GM18511 (cell line): Measurements from ENCODE around the gene SLX9.
"Not testable (repeated sequence)": the region's sequence is repeated elsewhere in the genome, so short reads cannot be mapped to it uniquely, and the experiment has no call there.

Source experiments
- ATAC-seq: cut with Tn5 transposase; IDR thresholded peaks from one replicate; pipeline ENCODE4 v1.9.1; 2021; ENCODE audit warnings: mild to moderate bottlenecking, moderate library complexity; ENCODE audit not compliant: unreplicated experiment

Gene SLX9

DNA sequence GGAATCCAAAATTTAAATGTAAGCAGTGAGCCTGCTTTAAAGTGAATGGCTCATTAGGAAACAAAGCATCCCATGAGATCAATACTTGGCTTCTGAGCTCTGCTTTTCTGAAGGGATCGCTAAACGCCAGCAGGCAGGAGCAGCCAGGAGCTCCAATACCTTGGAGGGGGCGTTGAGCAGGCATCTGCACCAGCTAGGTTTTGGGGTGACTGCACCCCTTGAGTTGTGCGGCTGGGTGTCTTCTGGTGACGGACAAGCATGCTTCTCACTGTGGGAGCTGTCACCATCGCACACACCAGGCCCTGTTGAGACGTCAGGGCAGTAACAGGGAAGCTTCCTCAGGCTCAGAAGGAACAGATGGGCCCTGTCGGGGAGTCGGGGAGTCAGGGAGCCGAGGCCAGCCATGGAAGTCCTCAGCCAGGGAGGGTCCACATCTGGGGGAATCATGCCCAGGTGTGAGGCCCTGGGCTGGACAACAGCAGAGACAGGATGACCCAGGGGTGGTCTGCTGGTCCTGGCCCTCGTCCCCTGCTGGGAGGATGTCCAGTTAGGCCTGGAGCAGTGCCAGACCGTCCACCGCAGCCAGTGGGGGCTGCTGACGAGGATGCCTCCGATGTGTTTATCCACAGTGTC lies 76.7 kb downstream of the SLX9 start:
- no peak for ATAC-seq

GRCh38 chr21:45017039-45017960 lies 77.5 kb downstream of the SLX9 start:
- ATAC-seq = no peak

DNA sequence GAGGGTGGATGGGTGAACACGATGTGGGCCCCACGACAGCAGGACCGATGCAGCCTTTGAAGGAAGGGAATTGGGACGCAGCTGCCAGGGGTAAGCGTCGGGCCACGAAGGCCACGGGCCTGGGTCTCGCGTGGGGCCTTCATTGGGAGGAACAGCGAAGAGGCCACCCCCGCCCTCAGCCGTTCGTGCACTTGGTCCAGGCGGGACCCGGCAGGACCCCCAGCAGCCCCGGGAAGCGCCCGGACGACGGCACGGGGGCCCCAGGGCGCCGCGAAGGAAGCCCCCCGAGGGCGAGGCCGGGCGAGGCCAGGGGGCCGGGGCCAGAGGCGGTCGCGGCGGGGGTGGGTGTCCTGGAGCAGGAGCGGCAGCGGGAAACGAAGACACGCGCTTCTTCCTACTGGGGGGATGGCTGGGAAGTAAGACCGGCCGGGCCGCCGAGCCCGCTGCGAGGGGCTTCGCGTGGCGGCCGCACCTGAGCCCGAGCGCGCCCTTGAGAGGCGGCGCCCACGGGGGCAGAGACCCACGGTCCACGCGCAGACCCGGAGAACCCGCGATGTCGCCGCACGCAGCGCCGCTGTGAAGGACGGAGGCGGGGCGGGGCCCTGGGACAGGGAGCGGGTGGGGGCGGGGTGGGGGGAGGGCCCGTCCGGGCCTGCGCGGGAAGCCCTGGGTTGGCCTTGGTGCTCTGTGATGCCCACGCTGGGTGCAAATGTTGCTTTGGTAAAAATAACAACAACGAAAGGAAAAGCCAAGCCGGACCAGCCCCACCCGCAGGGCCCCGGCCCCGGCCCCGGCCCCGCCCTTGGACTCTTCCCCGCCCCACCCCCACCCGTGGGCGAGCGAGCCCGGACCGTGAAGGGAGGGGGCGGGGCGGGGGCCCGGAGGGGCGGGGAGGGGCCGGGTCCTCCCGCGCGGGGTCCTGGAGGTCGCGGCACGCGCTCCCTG lies 78.6 kb downstream of the SLX9 start:
- ATAC-seq = no peak

DNA sequence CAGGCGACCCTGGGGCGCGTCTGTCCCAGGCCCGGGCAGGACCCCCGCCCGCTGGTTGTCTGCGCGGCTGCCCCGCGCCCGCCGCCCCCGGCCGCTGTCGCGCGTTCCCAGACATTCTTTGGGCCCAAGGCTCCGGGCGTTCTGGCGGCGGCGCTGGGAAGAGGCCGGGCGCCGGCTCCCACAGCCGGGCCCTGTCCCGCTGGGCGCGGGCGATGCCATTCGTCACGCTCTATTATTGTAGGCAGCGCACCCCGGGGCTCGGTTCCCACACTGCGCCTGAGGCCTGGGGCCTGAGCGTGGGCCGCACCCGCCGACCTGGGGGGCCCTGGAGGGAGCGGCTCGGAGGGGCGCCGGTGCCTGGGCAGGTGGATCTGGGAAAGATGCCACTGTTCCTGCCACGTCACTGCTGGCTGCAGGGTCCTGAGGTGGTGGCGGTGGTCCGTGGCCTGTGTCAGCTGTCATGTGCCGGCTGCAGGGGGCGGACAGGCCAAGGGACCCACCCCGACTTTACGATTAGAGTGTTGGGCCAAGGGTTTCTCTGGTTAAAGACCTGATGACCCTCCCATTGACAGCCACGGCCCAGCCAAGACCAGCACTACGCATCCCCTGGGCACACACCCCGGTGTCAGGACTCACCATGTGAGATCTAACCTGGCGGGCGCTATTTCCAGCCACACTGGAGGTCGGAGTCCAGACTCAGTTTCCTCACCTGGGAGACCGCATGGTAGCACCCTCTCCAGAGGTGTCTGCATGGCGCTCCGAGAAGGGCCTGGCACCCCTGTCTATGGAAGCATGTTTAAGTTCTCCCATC lies 79.5 kb downstream of the SLX9 start:
- ATAC-seq = no peak

GRCh38 chr21:45019887-45020537 lies 80.2 kb downstream of the SLX9 start:
- ATAC-seq = no peak

DNA sequence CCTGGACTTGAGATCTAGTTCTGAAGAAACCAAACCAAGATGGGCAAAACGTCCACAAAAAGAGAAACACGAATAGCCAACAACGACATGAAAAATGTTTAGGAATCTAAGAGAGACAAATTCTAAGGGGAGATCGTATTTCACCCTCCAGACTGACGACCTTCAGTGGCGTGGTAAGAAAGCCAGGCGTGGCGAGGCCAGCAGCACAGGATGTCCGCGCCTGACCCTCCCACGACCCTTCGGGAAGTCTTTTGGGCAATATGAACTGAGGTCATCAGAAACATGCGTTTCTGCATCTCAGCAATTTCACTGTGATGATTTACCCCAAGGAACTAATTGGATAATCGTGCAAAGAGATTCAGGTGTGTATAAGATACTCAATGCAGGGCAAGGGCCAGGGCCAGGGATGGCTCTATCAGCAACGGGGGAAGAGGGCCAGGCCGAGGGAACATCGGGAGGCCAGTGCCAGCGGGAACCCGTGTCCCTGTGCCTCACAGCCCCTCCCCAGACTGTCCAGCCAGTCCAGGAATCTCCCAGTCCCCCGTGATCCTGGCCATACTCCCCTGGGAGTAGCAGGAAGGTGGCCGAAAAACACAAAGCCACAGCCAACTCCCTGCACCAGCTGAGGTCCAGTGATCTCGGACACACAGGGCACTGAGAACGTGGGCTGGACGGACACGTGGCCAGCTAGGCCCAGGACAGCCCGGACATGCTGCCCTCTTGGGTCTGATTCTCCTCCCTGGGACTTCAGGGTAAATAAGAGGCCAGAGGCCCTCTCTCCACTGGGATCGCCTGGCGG lies 81.0 kb downstream of the SLX9 start:
- no peak for ATAC-seq

DNA sequence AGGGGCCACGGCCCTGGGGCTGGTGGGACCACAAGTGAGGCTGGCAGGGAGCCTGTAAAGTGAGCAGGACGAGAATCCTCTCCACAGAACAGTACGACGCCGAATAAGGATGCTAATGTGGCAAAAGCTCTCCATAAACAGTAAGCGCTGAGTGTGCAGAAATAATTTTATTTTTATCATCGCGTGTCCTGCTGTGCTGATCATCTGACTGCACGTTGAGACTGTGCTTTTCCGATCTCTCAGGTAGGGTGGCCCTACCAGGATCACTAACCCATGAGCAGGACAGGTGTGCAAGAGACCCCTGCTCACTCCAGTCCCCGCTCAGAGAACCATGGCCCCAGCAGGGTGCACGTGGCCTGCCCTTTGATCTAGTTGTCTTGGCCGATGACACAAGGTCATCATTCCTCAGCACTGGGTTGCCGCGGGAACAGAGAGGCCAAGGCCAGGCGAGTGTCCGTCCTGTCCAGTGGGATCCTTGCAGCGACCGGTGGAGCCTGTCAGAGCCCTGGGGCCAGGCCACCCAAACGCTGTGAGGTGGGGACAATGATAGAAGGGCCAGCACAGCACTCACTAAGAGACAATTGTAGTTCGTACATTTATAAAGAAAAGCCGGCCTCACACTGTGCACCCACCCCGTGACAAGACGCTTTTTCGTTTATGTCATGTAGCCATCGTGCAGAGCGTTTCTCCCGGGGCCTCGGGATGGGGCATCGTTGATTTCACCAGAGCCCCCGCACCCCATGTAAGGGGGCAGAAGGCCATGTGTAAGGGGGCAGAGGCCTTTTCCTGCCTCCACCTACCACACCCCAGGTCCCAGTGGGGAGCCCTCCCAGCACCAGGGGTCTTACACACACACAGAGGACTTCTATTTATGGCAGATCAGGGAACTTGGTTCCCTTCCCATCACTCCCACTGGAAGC lies 81.9 kb downstream of the SLX9 start:
- ATAC-seq = no peak

DNA sequence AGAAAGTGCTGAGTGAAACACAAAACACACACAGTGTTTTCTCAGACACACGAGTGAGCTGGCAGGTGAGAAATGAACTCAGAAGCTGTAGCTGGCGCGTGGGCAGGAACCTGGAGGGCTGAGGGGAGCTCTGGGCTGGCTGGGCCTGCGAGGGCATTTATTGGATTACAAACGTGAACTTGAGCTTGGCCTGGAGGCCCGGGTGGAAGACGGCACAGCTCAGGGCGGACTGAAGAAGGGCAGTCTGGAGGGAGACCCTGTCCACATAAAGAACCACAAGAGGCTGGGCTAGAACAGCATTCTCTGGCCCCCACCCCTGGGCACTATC lies 82.5 kb downstream of the SLX9 start:
- no peak for ATAC-seq

- ATAC-seq = no peak
These were observed 82.9 kb downstream of the SLX9 start for GRCh38 chr21:45022736-45023135.

DNA sequence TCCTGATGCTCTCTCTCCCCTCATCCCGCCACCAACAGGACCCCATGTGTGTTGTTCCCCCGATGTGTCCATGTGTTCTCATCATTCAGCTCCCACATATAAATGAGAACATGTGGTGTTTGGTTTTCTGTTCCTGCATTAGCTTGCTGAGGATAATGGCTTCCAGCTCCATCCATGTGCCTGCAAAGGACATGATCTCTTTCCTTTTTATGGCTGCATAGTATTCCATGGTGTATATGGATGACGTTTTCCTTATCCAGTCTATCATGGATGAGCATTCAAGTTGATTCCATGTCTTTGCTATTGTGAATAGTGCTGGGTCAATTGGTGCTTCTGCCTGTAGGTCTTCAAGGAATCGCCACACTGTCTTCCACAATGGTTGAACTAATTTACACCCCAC lies 84.7 kb downstream of the SLX9 start:
- ATAC-seq = not testable (repeated sequence)

- ATAC-seq = no peak
These were observed 86.4 kb downstream of the SLX9 start for GRCh38 chr21:45026066-45026745.
